SK-N-SH (cell line): ENCODE results near the gene CLEC4M.

ENCODE experiments used
- CTCF ChIP-seq: fragments of 200-600 bp; sonication (generic); IDR thresholded peaks from 2 replicates; pipeline ENCODE4 v1.6.1; 2017; ENCODE audit warnings: antibody characterized with exemption, mild to moderate bottlenecking, moderate library complexity
- FOXJ3 ChIP-seq: sonication (generic); formaldehyde crosslinking; IDR thresholded peaks from 2 replicates; pipeline ENCODE4 v1.5.1; 2020; ENCODE audit warnings: mild to moderate bottlenecking, missing genetic modification reagents
- JUND ChIP-seq: IDR thresholded peaks from 2 replicates; pipeline ENCODE4 v1.4.0; 2012
- MXI1 ChIP-seq: IDR thresholded peaks from 2 replicates; pipeline ENCODE4 v1.6.1; 2012; ENCODE audit warnings: mild to moderate bottlenecking, low read depth, low read length, improper control_type of control experiment
- POLR2AphosphoS5 ChIP-seq: IDR thresholded peaks from 2 replicates; pipeline ENCODE4 v1.6.1; 2012; ENCODE audit warnings: low read depth, low read length
- SIN3A ChIP-seq: IDR thresholded peaks from 2 replicates; pipeline ENCODE4 v1.6.1; 2012; ENCODE audit warnings: low read depth, mild to moderate bottlenecking, low read length, moderate library complexity, borderline replicate concordance
- TAF1 ChIP-seq: IDR thresholded peaks from 2 replicates; pipeline ENCODE4 v1.6.1; 2012; ENCODE audit warnings: low read depth, mild to moderate bottlenecking, low read length, moderate library complexity, borderline replicate concordance
- ZBTB33 ChIP-seq: IDR thresholded peaks from 2 replicates; pipeline ENCODE4 v1.4.0; 2012; ENCODE audit warnings: low read depth, borderline replicate concordance
- TF ChIP-seq, protein P1 (sequence below): IDR thresholded peaks from 2 replicates; pipeline ENCODE4; 2012

GRCh38 chr19:7801020-7801570 lies 38.1 kb downstream of the CLEC4M start:
- TF ChIP-seq CTCF (no peak), POLR2AphosphoS5 (no peak), TAF1 (no peak), SIN3A (no peak), JUND (no peak), MXI1 (no peak), ZBTB33 (no peak), FOXJ3 (no peak)
- TF ChIP-seq, protein P1, sequence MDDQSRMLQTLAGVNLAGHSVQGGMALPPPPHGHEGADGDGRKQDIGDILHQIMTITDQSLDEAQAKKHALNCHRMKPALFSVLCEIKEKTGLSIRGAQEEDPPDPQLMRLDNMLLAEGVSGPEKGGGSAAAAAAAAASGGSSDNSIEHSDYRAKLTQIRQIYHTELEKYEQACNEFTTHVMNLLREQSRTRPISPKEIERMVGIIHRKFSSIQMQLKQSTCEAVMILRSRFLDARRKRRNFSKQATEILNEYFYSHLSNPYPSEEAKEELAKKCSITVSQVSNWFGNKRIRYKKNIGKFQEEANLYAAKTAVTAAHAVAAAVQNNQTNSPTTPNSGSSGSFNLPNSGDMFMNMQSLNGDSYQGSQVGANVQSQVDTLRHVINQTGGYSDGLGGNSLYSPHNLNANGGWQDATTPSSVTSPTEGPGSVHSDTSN: no peak
